K562 (cell line): ENCODE results near the gene PNP.

Experiments
- CBX3 ChIP-seq, 2 experiments: IDR thresholded peaks; 1 replicate in 1 of 2; 2 replicates in 1 of 2; pipeline ENCODE4 v1.6.1; 2012; ENCODE audit warnings: inconsistent platforms in 2 of 2, low read length in 2 of 2, borderline replicate concordance in 1 of 2, control low read depth in 1 of 2
- CEBPB ChIP-seq: fragments of 450-650 bp; IDR thresholded peaks from 2 replicates; pipeline ENCODE4 v1.6.1; 2016; ENCODE audit warnings: missing genetic modification characterization, missing compliant biosample characterization
- CTCF ChIP-seq, 3 experiments: IDR thresholded peaks in 2 of 3; conservative IDR thresholded peaks in 1 of 3; 2 replicates each; pipeline ENCODE4 v1.5.1; 2011 to 2012; ENCODE audit warnings: low read length in 3 of 3, mild to moderate bottlenecking in 3 of 3, control low read depth in 2 of 3, improper control_type of control experiment in 1 of 3, inconsistent platforms in 1 of 3, low read depth in 1 of 3, mixed read lengths in 1 of 3, moderate library complexity in 1 of 3; ENCODE audit not compliant: insufficient read depth in 2 of 3
- FOSL1 ChIP-seq: fragments of 200-800 bp; sonication (Bioruptor generic); conservative IDR thresholded peaks from 2 replicates; pipeline ENCODE4 v1.6.1; 2016; ENCODE audit warnings: missing genetic modification characterization, missing compliant biosample characterization
- SP1 ChIP-seq: sonication (generic); formaldehyde crosslinking; IDR thresholded peaks from 2 replicates; pipeline ENCODE4 v1.8.1; 2022; ENCODE audit warnings: mild to moderate bottlenecking, missing genetic modification reagents
- STAT5A ChIP-seq: IDR thresholded peaks from 2 replicates; pipeline ENCODE4 v1.6.1; 2012; ENCODE audit warnings: low read length, inconsistent platforms, borderline replicate concordance
- UBTF ChIP-seq, 2 experiments: IDR thresholded peaks; 2 replicates each; pipeline ENCODE4 v1.6.1; 2012; ENCODE audit warnings: improper control_type of control experiment in 2 of 2, low read depth in 2 of 2, low read length in 2 of 2, borderline replicate concordance in 1 of 2
- ZNF280A ChIP-seq: fragments of 450-650 bp; IDR thresholded peaks from 2 replicates; pipeline ENCODE4 v1.6.1; 2018; ENCODE audit warnings: mild to moderate bottlenecking, low read depth; ENCODE audit not compliant: partially characterized antibody

- TF ChIP-seq STAT5A (no peak), SP1 (CRISPR knock-in tag) (no peak), CEBPB (no peak), FOSL1 (tag) (no peak), ZNF280A (no peak), UBTF (IDR thresholded peaks at IDR 0.05; ENCODE audit: borderline replicate concordance in 1 of 2, low read depth in 2 of 2, low read length in 2 of 2) (no peak), CBX3 (IDR thresholded peaks at IDR 0.05; ENCODE audit: borderline replicate concordance in 1 of 2, low read length in 2 of 2) (no peak), CTCF (IDR thresholded peaks at IDR 0.05 in 2 of 3, conservative IDR thresholded peaks at IDR 0.05 in 1 of 3; ENCODE audit: insufficient read depth in 2 of 3, low read depth in 1 of 3, low read length in 3 of 3) (no peak)
These were observed 30.5 kb upstream of the PNP start for GRCh38 chr14:20438664-20439063.
